NCI-H2171 (cell line): ENCODE measurements around the gene CGB5.

Experiments used
- DNase-seq: peaks from one replicate; lab custom pipeline; 2025; lab: John Stamatoyannopoulos, UW

Gene CGB5

DNA sequence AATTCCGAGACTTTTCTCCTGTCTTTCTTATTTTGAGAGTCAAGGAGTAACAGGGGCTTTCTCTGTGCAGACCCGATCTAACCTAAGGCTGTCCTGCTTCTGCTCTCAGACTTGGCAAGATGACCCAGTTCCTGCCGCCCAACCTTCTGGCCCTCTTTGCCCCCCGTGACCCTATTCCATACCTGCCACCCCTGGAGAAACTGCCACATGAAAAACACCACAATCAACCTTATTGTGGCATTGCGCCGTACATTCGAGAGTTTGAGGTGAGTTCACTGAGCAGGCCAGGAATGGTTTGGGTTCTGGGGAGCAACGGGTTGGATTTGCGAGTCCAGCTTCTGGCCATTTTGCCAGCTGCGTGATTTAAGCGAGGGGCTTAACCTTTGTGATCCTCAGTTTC lies 42.6 kb downstream of the CGB5 start:
- DNase-seq, result no peak

DNA sequence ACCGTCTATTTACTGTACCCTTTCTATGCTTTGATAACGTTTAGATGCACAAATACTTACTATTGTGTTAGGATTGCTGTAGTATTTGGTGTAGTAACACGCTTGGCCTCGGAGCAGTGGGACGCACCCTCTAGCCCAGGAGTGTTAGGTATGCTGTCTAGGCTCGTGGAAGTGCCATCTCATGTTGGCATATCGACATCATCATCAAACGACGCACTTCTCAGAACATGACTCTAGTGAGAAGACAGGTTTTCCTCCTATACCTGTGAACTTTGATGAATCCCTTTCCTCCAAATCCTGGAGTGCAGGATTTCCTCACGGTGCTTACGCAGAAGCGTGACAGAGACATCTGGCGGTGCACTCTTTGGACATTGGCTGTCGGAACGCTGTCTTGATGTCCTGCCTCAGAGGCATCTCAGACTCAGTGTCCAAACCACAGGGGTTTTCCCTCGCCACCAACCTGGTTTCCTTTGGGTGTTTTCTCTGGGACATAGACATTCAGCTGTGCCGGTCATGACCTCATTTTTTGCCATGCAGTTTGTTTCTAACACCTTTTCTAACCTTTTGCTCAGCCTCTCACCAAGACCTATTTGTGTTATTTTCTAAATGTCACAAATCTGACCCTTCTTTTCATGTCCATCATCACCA lies 47.9 kb downstream of the CGB5 start:
- DNase-seq, result no peak

DNA sequence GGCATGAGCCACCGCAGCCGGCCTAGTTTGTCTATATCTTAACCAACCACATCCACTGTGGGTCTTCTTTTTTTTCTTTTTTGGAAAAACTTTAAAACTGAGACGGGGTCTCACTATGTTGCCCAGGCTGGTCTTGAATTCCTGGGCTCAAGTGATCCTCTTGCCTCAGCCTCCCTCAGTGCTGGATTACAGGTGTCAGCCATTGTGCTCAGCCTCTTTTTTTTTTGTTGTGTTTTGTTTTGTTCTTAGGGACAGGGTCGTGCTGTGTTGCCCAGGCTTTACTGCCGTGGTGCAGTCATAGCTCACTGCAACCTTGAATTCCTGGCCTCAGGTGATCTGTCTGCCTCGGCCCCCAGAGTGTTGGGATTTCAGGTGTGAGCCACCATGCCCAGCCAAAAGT lies 49.0 kb downstream of the CGB5 start:
- no peak for DNase-seq
